ENCODE measurements around the gene RRAS2.

GRCh38 chr11:14306481-14306880 lies 52.5 kb downstream of the RRAS2 start:
- TF ChIP-seq CTCF (IDR thresholded peaks at IDR 0.05) = no peak
- no peak for TF ChIP-seq POLR2A (IDR thresholded peaks at IDR 0.05)

Data from Peyer's patch (tissue), 4 donors.